COLO829 (cell line): ENCODE measurements around the gene CLSTN2.

Source experiments
- DNase-seq: peaks from one replicate; pipeline ENCODE4 v3.0.0; 2012; ENCODE audit warnings: low spot score

The CLSTN2 gene

GRCh38 chr3:140597792-140598191 is 662.8 kb downstream of the CLSTN2 start:
- no peak for DNase-seq

- no peak for DNase-seq
These were observed 664.0 kb downstream of the CLSTN2 start for GRCh38 chr3:140599009-140599408.

GRCh38 chr3:140599496-140599895 is 664.5 kb downstream of the CLSTN2 start:
- DNase-seq: no peak

- no peak for DNase-seq
These were observed 666.9 kb downstream of the CLSTN2 start for GRCh38 chr3:140601881-140602280.

- DNase-seq: no peak
These were observed 667.8 kb downstream of the CLSTN2 start for GRCh38 chr3:140602781-140603180.

- no peak for DNase-seq
These were observed 668.8 kb downstream of the CLSTN2 start for GRCh38 chr3:140603766-140604165.

GRCh38 chr3:140610544-140610943 is 675.6 kb downstream of the CLSTN2 start:
- no peak for DNase-seq

GRCh38 chr3:140614001-140614400 is 679.0 kb downstream of the CLSTN2 start:
- DNase-seq: no peak

- no peak for DNase-seq
These were observed 682.1 kb downstream of the CLSTN2 start for GRCh38 chr3:140617135-140617534.

GRCh38 chr3:140626856-140627255 is 691.9 kb downstream of the CLSTN2 start:
- DNase-seq: no peak
